Endometrial microvascular endothelial cells (primary cell): ENCODE measurements around the gene TREML2. TPM values are rescaled to one million over a fixed set of nuclear protein-coding genes. Genes with fewer than 3 reads are reported as not detected.

ENCODE experiments used
- in situ Hi-C: cut with HindIII; loops from 2 replicates; pipeline ENCODE4 v1.10.0; 2017; ENCODE audit warnings: low sequenced_read_pairs, low pct_unique_long_range_greater_than_20kb; ENCODE audit errors: inconsistent ontology term
- total RNA-seq: library from RNA; depleted of rRNA; stranded (reverse); fragments of >200 nt; gene quantifications from one replicate; pipeline ENCODE4 v1.2.3, GENCODE V29; 2015; ENCODE audit errors: inconsistent ontology term

TREML2 gene
- total RNA-seq, 1 donor from 2014 or later = not detected

GRCh38 chr6:41184761-41185160 is 16.2 kb downstream of the TREML2 start:
- in situ Hi-C loops = no loop called here

- in situ Hi-C loops = no loop called here
Measured at GRCh38 chr6:41182069-41183034, 18.6 kb downstream of the TREML2 start.

- in situ Hi-C loops = no loop called here
Measured at GRCh38 chr6:41181566-41181965, 19.4 kb downstream of the TREML2 start.

- in situ Hi-C loops = no loop called here
Measured at GRCh38 chr6:41179163-41179562, 21.8 kb downstream of the TREML2 start.

- in situ Hi-C loops = no loop called here
Measured at GRCh38 chr6:41177695-41178094, 23.3 kb downstream of the TREML2 start.

GRCh38 chr6:41177287-41177686 is 23.7 kb downstream of the TREML2 start:
- in situ Hi-C loops = no loop called here

GRCh38 chr6:41176189-41176588 is 24.8 kb downstream of the TREML2 start:
- in situ Hi-C loops = no loop called here

GRCh38 chr6:41175084-41175483 is 25.9 kb downstream of the TREML2 start:
- in situ Hi-C loops = no loop called here

- in situ Hi-C loops = no loop called here
Measured at GRCh38 chr6:41174610-41175009, 26.3 kb downstream of the TREML2 start.

GRCh38 chr6:41171908-41172307 is 29.0 kb downstream of the TREML2 start:
- in situ Hi-C loops = no loop called here

- in situ Hi-C loops = no loop called here
Measured at GRCh38 chr6:41170547-41171160, 30.3 kb downstream of the TREML2 start.

- in situ Hi-C loops = no loop called here
Measured at GRCh38 chr6:41167173-41167963, 33.6 kb downstream of the TREML2 start.

GRCh38 chr6:41164551-41165120 is 36.3 kb downstream of the TREML2 start:
- in situ Hi-C loops = no loop called here

- in situ Hi-C loops = no loop called here
Measured at GRCh38 chr6:41163419-41163717, 37.6 kb downstream of the TREML2 start.

GRCh38 chr6:41162687-41163418 is 38.1 kb downstream of the TREML2 start, which contains the start of gene TREM2:
TREM2 (minus strand) TSS chr6:41163116; CDS start chr6:41163082, 34 bp downstream.
- in situ Hi-C loops = no loop called here

- in situ Hi-C loops = no loop called here
Measured at GRCh38 chr6:41161851-41162552, 38.9 kb downstream of the TREML2 start.

- in situ Hi-C loops = no loop called here
Measured at GRCh38 chr6:41161380-41161779, 39.6 kb downstream of the TREML2 start.

- in situ Hi-C loops = no loop called here
Measured at GRCh38 chr6:41160933-41161332, 40.0 kb downstream of the TREML2 start.
